Heart right ventricle (tissue), 16 donors: ENCODE measurements around the gene SSTR5. TPM values are rescaled to one million over a fixed set of nuclear protein-coding genes. Genes with fewer than 3 reads are reported as not detected.

Experiments used
- ATAC-seq, 8 donors: fragments of 200-7000 bp; cut with Tn5 transposase; one replicate each; pipeline ENCODE4 v1.9.1; 2020; ENCODE audit warnings: mild to moderate bottlenecking in 8 of 8, moderate library complexity in 8 of 8, moderate number of reproducible peaks in 1 of 8
- DNase-seq, 2 donors: peaks; one replicate each; pipeline ENCODE4 v3.0.0-alpha.2; 2020
- H3K27ac ChIP-seq, 10 donors: fragments of 200-600 bp; sonication (generic) in 2 of 10; one replicate each; pipeline versions ENCODE4 v1.5.0 to v1.8.0; 2020 to 2022; ENCODE audit warnings: mild to moderate bottlenecking in 3 of 10
- H3K27me3 ChIP-seq, 7 donors: fragments of 200-600 bp; one replicate each; pipeline ENCODE4 v1.8.0; 2021 to 2022; ENCODE audit warnings: mild to moderate bottlenecking in 2 of 7
- H3K36me3 ChIP-seq, 9 donors: fragments of 200-600 bp; sonication (generic) in 1 of 9; one replicate each; pipeline versions ENCODE4 v1.5.0 to v1.8.0; 2020 to 2022; ENCODE audit warnings: mild to moderate bottlenecking in 2 of 9
- H3K4me1 ChIP-seq, 9 donors: fragments of 200-600 bp; sonication (generic) in 1 of 9; one replicate each; pipeline versions ENCODE4 v1.5.0 to v1.8.0; 2020 to 2022; ENCODE audit warnings: mild to moderate bottlenecking in 4 of 9
- H3K4me3 ChIP-seq, 10 donors: fragments of 200-600 bp; sonication (generic) in 2 of 10; one replicate each; pipeline versions ENCODE4 v1.5.0 to v1.8.0; 2020 to 2022; ENCODE audit warnings: mild to moderate bottlenecking in 7 of 10, moderate library complexity in 2 of 10
- H3K9me3 ChIP-seq, 11 donors: fragments of 200-600 bp in 10 of 11; sonication (generic) in 2 of 11; one replicate each; pipeline versions ENCODE4 v1.5.0 to v1.8.0; 2013 to 2022; ENCODE audit warnings: mild to moderate bottlenecking in 2 of 11, control low read depth in 1 of 11, moderate library complexity in 1 of 11
- WGBS, 2 donors: extraction: QIAGEN DNeasy Blood & Tissue Kit; methylation state at CpG; one replicate each; pipeline ENCODE4 v1.1.7; 2013; ENCODE audit warnings: inconsistent platforms in 1 of 2; 5-methylcytosine and 5-hydroxymethylcytosine counted together
- intact Hi-C, 10 donors: fragments of 100-400 bp; cut with DNase I; formaldehyde crosslinking; loops; one replicate each; pipeline versions ENCODE4 v1.11.1 to v1.14.2; 2022
- polyA plus RNA-seq, 2 donors: library from polyadenylated mRNA; stranded (reverse); fragments of 200-250 nt; gene quantifications; one replicate each; pipeline ENCODE4 v1.2.3, GENCODE V29; 2013
- total RNA-seq, 10 donors: library from RNA; stranded (reverse); fragmentation: NEBNext Ultra II Directional in 3 of 10; extraction: Animal tissue kit (Norgen Biotek cat#: 25700) in 3 of 10; gene quantifications; one replicate each; pipeline versions ENCODE4 v1.2.1 to v1.2.4, GENCODE V29; 2021 to 2023
- TF ChIP-seq, protein P1 (sequence below), 9 donors: fragments of 200-600 bp; sonication (generic) in 2 of 9; IDR thresholded peaks; one replicate each; pipeline versions ENCODE4 v1.5.0 to v1.8.0; 2021 to 2022; ENCODE audit warnings: antibody characterized with exemption in 9 of 9, mild to moderate bottlenecking in 5 of 9, moderate library complexity in 1 of 9
- donor health status: Arrhythmogenic right ventricular cardiomyopathy.
- donor health status: ischemic (EF 13 %, LVEDD 7.1; RV severe dilation, severe dysfunction).
- donor health status: healthy with polysubstance abuse.
- donor health status: DM: no; HTN: yes; CAD: no.
- donor health status: DM: no; HTN: no; CAD: no.
- donor health status: ischemic (EF 25% LVEDD 6.9; RV normal size, moderate dysfunction).
- donor health status: ischemic (EF 25% LVEDD 5.7; RV mildly dilated, moderate dysfunction).
- donor health status: healthy.
- donor health status: DM: yes; HTN: yes; CAD: no.
- donor health status: Ischemic cardiomyopathy.
- donor health status: ischemic (EF 35%, LVEDD 5.7; RV mildly dilated, moderate dysfunction).
- donor health status: nonischemic (EF 11% LVEDD 7.7; RV severe dilation, severe dysfunction).
- donor health status: DM: yes; HTN: yes; CAD: no.
- donor health status: PGD.
- donor health status: ischemic (EF 29% LVEDD 5.4; RV normal size, mild dysfunction).
- donor health status: nonischemic (EF 23%, LVEDD 6.1; RV moderate dilation, normal function).

Gene SSTR5
- total and polyA plus RNA-seq, 12 donors, result 0.39 to 32.0 (median 5.4) TPM

DNA sequence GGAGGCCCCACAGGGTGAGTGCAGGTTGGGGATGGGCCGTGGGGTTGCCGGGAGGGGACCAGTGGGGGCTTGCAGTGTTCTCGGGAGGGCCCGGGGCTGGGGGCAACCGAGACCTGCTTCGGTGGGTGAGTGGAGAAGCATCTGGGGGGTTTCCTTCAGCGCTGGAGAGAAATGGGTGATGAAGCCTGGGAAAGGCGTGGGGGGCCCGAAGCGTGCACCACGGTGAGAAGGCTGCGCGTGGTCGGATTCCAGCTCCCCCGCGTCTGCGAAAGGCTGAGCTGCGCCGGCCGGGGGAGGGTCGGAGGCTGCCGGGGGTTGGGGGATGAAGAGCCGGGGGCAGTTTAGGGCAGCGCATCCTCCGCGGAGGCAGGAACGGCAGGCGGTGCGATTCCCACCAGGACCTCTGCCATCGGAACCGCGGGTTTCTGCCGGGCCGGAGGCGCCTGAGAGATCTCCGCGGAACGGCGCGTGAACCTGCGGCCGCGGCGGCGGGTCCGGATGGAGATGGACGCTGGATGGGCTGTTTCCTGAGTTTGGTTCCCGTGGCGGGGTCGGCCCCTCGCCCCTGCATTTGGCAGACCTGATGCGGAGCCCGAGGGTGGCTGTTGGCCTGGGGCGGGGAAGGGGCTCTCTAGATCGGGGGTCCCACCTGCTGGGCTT lies 6.9 kb upstream of the SSTR5 start:
- no peak for DNase-seq
- 15 to 23% methylated on average over 54 to 55 of the region's 55 CpGs for WGBS, 2 donors
- H3K4me1 ChIP-seq, result peaks cover 0 to 2% (median 0%) of the 10 kb centered on the region in 9 donors
- intact Hi-C loops, result no loop called here
- no peak overlapping the region for H3K27ac ChIP-seq
- H3K9me3 ChIP-seq, result no peaks in the 10 kb centered on the region
- H3K4me3 ChIP-seq, result no peak overlapping the region
- H3K36me3 ChIP-seq, result no peaks in the 10 kb centered on the region
- no peak for ATAC-seq
- TF ChIP-seq, protein P1, sequence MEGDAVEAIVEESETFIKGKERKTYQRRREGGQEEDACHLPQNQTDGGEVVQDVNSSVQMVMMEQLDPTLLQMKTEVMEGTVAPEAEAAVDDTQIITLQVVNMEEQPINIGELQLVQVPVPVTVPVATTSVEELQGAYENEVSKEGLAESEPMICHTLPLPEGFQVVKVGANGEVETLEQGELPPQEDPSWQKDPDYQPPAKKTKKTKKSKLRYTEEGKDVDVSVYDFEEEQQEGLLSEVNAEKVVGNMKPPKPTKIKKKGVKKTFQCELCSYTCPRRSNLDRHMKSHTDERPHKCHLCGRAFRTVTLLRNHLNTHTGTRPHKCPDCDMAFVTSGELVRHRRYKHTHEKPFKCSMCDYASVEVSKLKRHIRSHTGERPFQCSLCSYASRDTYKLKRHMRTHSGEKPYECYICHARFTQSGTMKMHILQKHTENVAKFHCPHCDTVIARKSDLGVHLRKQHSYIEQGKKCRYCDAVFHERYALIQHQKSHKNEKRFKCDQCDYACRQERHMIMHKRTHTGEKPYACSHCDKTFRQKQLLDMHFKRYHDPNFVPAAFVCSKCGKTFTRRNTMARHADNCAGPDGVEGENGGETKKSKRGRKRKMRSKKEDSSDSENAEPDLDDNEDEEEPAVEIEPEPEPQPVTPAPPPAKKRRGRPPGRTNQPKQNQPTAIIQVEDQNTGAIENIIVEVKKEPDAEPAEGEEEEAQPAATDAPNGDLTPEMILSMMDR (IDR thresholded peaks at IDR 0.05), result no peak
- peaks cover 9 to 84% (median 71%) of the 10 kb centered on the region in 7 donors for H3K27me3 ChIP-seq

DNA sequence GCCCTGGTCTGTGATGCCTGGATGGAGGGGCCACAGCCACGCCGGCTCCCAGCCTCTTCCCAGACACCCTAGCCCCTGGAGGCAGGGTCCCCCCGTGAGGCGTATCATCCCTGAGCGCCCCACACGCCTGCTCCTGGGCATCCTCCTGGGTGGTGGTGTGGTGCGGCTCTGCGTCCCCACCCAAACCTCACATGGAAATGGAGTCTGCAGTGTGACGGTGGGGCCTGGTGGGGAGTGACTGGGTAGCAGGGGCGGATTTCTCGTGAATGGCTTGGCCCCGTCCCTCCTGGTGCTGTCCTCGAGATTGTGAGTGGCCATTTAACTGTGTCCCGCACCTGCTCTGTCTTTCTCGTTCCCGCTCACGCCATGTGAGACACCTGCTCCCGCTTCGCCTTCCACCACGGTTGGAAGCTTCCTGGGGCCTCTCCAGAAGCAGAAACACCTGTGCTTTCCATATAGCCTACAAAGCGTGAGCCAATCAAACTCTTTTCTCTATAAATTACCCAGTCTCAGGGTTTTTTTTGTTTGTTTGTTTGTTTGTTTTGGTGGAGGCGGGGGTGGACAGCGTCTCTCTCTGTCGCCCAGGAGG lies 5.9 kb upstream of the SSTR5 start:
- 59 to 62% methylated on average over 24 of the region's 24 CpGs for WGBS, 2 donors
- peaks cover 0 to 7% (median 0%) of the 10 kb centered on the region in 9 donors for H3K4me1 ChIP-seq
- no peak for DNase-seq
- H3K27ac ChIP-seq, result no peak overlapping the region
- no peaks in the 10 kb centered on the region for H3K9me3 ChIP-seq
- H3K36me3 ChIP-seq, result no peaks in the 10 kb centered on the region
- TF ChIP-seq, protein P1 (IDR thresholded peaks at IDR 0.05), result no peak
- H3K4me3 ChIP-seq, result no peak overlapping the region
- peaks cover 13 to 91% (median 81%) of the 10 kb centered on the region in 7 donors for H3K27me3 ChIP-seq
- no peak for ATAC-seq
- intact Hi-C loops, result no loop called here

DNA sequence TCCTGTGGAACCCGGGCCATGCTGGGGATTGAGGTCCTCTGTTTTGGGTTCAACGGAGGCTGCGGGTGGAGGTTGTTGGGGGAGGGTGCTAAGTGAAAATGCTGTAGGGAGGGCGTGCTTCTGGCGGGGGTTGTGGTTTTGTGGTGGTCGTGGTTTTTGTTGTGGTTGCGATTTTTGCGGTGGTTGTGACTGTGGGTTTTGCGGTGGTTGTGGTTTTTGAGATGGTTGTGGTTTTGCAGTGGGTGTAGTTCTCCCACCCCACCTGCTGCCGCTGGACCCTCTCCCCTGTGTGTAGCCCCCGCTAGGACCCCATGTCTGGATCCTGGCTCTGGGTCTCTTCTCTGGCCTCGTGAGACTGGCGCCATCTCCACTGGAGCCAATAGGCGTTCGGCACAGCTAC lies 4.9 kb upstream of the SSTR5 start:
- no peak overlapping the region for H3K27ac ChIP-seq
- 66 to 69% methylated on average over 15 of the region's 15 CpGs for WGBS, 2 donors
- ATAC-seq (no peak), DNase-seq (no peak)
- no peaks in the 10 kb centered on the region for H3K9me3 ChIP-seq
- intact Hi-C loops, result no loop called here
- H3K27me3 ChIP-seq, result peaks cover 19 to 98% (median 91%) of the 10 kb centered on the region in 7 donors
- no peak overlapping the region for H3K4me3 ChIP-seq
- TF ChIP-seq, protein P1 (IDR thresholded peaks at IDR 0.05), result no peak
- H3K36me3 ChIP-seq, result no peaks in the 10 kb centered on the region
- peaks cover 0 to 7% (median 0%) of the 10 kb centered on the region in 9 donors for H3K4me1 ChIP-seq

DNA sequence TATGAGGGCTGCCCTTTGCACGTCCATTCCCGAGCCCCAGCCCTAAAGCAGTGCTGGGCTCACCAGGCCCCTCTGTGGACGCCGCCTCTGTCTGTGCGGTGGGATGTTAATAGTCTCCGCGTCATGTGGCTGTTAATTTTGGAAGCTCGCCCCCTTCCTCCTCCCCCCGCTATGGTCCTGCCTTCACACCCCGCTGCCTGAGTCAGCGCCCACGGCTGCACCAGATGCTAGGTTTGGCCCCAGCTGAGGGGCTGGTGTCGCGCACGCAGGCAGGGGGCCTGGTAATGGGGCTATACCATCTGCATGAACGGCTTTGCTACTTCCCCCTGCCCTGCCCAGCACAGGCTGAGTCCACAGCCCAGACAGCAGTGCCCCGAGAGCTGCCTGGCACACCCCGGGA lies 4.1 kb upstream of the SSTR5 start:
- H3K27me3 ChIP-seq, result peaks cover 19 to 98% (median 96%) of the 10 kb centered on the region in 7 donors
- WGBS, 2 donors, result 72 to 77% methylated on average over 18 of the region's 18 CpGs
- peak in 1 of 8 donors; percentile 18 for ATAC-seq

More for the DNA sequence above, 4.1 kb upstream of the SSTR5 start:
- intact Hi-C loops, result no loop called here
- peaks cover 0 to 7% (median 0%) of the 10 kb centered on the region in 9 donors for H3K4me1 ChIP-seq
- H3K4me3 ChIP-seq, result no peak overlapping the region
- no peak for DNase-seq
- TF ChIP-seq, protein P1 (IDR thresholded peaks at IDR 0.05), result no peak
- H3K9me3 ChIP-seq, result no peaks in the 10 kb centered on the region
- H3K36me3 ChIP-seq, result no peaks in the 10 kb centered on the region
- no peak overlapping the region for H3K27ac ChIP-seq
